Sigmoid colon (tissue), 7 donors: ENCODE results near the gene LY86. TPM values are rescaled to one million over a fixed set of nuclear protein-coding genes. Genes with fewer than 3 reads are reported as not detected.
A peak's percentile ranks its signal among the peaks of the same experiment; 100 is the strongest.

Experiments
- DNase-seq: peaks from one replicate; pipeline ENCODE4 v3.0.0-alpha.2; 2019
- H3K27ac ChIP-seq, 4 donors: fragments of 200-600 bp; sonication (generic); one replicate each; pipeline ENCODE4 v1.5.1; 2016 to 2019; ENCODE audit warnings: mild to moderate bottlenecking in 1 of 4
- H3K27me3 ChIP-seq, 3 donors: fragments of 200-600 bp; sonication (generic); one replicate each; pipeline ENCODE4 v1.5.1; 2019; ENCODE audit warnings: mild to moderate bottlenecking in 1 of 3
- H3K36me3 ChIP-seq, 4 donors: fragments of 200-600 bp; sonication (generic); one replicate each; pipeline ENCODE4 v1.5.1; 2016 to 2019
- H3K4me1 ChIP-seq, 4 donors: fragments of 200-600 bp; sonication (generic); one replicate each; pipeline ENCODE4 v1.5.1; 2017 to 2019
- H3K4me3 ChIP-seq, 4 donors: fragments of 200-600 bp; sonication (generic); one replicate each; pipeline ENCODE4 v1.5.1; 2017 to 2019; ENCODE audit warnings: mild to moderate bottlenecking in 2 of 4, moderate library complexity in 1 of 4
- H3K9me3 ChIP-seq, 4 donors: fragments of 200-600 bp in 3 of 4; sonication (generic) in 3 of 4; one replicate each; pipeline versions ENCODE4 v1.5.1 to v1.6.1; 2013 to 2019
- EP300 ChIP-seq, 4 donors: sonication (generic); formaldehyde crosslinking; IDR thresholded peaks; one replicate each; pipeline ENCODE4 v1.6.1; 2017; ENCODE audit warnings: antibody characterized with exemption in 4 of 4
- POLR2A ChIP-seq, 2 donors: fragments of 450-650 bp; IDR thresholded peaks; one replicate each; pipeline ENCODE4 v1.6.1; 2016; ENCODE audit warnings: antibody characterized with exemption in 2 of 2, mild to moderate bottlenecking in 2 of 2, moderate library complexity in 2 of 2
- POLR2AphosphoS5 ChIP-seq, 4 donors: sonication (generic); formaldehyde crosslinking; IDR thresholded peaks; one replicate each; pipeline ENCODE4 v1.6.1; 2017; ENCODE audit warnings: antibody characterized with exemption in 4 of 4
- WGBS, 2 donors: extraction: QIAGEN DNeasy Blood & Tissue Kit; methylation state at CpG; one replicate each; pipeline ENCODE4 v1.1.7; 2013; 5-methylcytosine and 5-hydroxymethylcytosine counted together
- intact Hi-C: fragments of 100-400 bp; cut with DNase I; formaldehyde crosslinking; loops from one replicate; pipeline ENCODE4 v1.15.1; 2023
- polyA plus RNA-seq, 3 donors: library from polyadenylated mRNA; stranded (reverse); fragments of 200-250 nt; gene quantifications; one replicate each; pipeline ENCODE4 v1.2.3, GENCODE V29; 2013
- total RNA-seq, 4 donors: library from RNA; depleted of rRNA; stranded (reverse); fragments of >200 nt; gene quantifications; one replicate each; pipeline ENCODE4 v1.1.0, GENCODE V29; 2016
- TF ChIP-seq, protein P1 (sequence below), 4 experiments: fragments of 450-650 bp in 3 of 4; fragments of 200-600 bp in 1 of 4; IDR thresholded peaks; one replicate each; pipeline ENCODE4 v1.5.1; 2016 to 2019; ENCODE audit warnings: antibody characterized with exemption in 4 of 4, mild to moderate bottlenecking in 3 of 4, moderate library complexity in 2 of 4
- donor health status: healthy with polysubstance abuse.
- donor health status: Bipolar disorder and iron deficiency.
- donor health status: healthy.

LY86 gene
- total and polyA plus RNA-seq, 7 donors: 1.1 to 15.7 (median 5.9) TPM

DNA sequence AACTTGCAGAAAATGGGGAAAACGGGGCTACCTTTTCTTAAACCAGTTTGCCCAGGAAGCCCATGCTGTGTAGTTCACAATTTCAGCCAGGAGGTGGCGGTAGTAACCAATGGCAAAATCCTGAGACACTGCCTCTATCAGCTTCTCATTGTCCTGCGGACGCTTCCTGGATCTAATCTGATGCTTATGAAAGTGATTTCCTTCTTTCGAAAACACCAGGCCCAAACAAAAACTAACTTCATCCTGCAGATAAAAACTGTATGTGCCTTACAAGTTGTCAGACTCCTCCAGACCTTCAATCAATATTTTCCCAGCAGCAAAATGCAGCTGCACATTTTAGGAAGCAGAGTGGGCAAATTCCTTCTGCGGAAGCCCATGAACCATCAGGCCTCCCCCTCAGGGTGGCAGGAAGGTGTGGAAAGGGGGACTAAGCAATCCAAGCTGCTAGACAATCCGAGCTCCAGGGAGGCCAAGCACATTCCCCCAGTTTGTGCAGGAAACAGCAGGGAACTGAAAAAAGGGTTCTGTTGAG lies 88.5 kb downstream of the LY86 start:
- Histone ChIP-seq H3K4me1 (peaks cover 0 to 5% (median 2%) of the 10 kb centered on the region in 4 donors), H3K4me3 (no peak overlapping the region), H3K27ac (peak overlapping the region in 1 of 4 donors; percentile 15), H3K9me3 (peaks cover 0 to 2% (median 0%) of the 10 kb centered on the region in 4 donors), H3K36me3 (no peaks in the 10 kb centered on the region), H3K27me3 (no peaks in the 10 kb centered on the region)
- TF ChIP-seq POLR2A (IDR thresholded peaks at IDR 0.05) (no peak), POLR2AphosphoS5 (IDR thresholded peaks at IDR 0.05) (no peak), EP300 (IDR thresholded peaks at IDR 0.05) (no peak)
- TF ChIP-seq, protein P1, sequence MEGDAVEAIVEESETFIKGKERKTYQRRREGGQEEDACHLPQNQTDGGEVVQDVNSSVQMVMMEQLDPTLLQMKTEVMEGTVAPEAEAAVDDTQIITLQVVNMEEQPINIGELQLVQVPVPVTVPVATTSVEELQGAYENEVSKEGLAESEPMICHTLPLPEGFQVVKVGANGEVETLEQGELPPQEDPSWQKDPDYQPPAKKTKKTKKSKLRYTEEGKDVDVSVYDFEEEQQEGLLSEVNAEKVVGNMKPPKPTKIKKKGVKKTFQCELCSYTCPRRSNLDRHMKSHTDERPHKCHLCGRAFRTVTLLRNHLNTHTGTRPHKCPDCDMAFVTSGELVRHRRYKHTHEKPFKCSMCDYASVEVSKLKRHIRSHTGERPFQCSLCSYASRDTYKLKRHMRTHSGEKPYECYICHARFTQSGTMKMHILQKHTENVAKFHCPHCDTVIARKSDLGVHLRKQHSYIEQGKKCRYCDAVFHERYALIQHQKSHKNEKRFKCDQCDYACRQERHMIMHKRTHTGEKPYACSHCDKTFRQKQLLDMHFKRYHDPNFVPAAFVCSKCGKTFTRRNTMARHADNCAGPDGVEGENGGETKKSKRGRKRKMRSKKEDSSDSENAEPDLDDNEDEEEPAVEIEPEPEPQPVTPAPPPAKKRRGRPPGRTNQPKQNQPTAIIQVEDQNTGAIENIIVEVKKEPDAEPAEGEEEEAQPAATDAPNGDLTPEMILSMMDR (IDR thresholded peaks at IDR 0.05): peak; percentile 83 to 94 (median 93)
- DNase-seq: peak; percentile 85
- 14 to 21% methylated on average over 7 of the region's 7 CpGs for WGBS, 2 donors
- intact Hi-C loops: loop anchor here (1.0 to 5.0 kb wide), 4 partner anchors 74 to 940 kb away; partner anchors contain the start of gene RREB1

DNA sequence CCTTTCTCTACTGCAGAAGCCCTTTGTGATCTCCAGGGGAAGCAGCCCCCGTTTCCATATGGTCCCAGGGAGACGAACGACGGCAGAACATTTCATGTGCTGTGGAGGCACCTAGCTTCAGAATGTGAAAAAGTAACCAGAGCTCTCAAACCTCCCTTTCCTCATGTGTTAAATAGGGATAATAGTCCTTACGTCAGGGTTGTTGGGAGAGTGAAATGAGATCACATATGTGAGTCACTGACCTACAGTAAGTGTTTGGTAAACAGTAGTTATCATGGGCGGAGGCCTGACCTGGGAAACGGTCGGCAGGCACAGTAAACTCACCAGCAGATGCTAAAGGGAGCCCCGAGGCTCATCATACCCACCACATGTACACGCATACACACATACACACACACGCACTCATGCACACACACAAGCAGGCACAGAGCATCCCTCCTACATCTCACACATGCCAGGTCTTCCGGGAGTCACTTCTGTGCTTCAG lies 89.7 kb downstream of the LY86 start:
- 33 to 74% methylated on average over 12 of the region's 12 CpGs for WGBS, 2 donors
- H3K27ac ChIP-seq: no peak overlapping the region
- no peak overlapping the region for H3K4me3 ChIP-seq
- peak in 1 of 2 donors; percentile 6 for TF ChIP-seq POLR2A (IDR thresholded peaks at IDR 0.05)
- TF ChIP-seq POLR2AphosphoS5 (IDR thresholded peaks at IDR 0.05): no peak
- H3K36me3 ChIP-seq: no peaks in the 10 kb centered on the region
- intact Hi-C loops: loop anchor here (5.0 kb wide), 2 partner anchors 429 to 939 kb away; partner anchors contain the start of gene RREB1
- DNase-seq: no peak
- no peaks in the 10 kb centered on the region for H3K27me3 ChIP-seq
- H3K4me1 ChIP-seq: peaks cover 0 to 5% (median 2%) of the 10 kb centered on the region in 4 donors
- no peaks in the 10 kb centered on the region for H3K9me3 ChIP-seq

DNA sequence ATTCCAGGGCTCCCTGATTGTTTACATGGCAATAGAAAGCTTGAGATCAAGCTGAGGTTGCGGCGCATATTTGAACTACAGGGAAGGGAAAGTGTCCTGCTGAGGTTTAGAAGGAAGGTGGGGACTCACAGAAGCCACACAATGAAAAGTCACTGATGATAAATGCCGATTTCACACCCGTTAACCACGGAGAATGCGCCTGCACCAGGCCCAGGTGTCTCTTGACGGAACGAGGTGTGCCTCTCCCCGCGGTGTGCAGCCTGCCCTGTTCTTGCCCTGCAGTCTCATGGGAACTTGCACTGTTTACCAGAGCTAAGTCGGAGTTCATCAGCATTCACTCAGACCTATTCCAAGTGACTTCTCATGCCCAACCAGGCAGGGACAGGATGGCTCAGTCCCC lies 90.3 kb downstream of the LY86 start:
- H3K27ac ChIP-seq: no peak overlapping the region
- H3K9me3 ChIP-seq: no peaks in the 10 kb centered on the region
- H3K27me3 ChIP-seq: no peaks in the 10 kb centered on the region
- TF ChIP-seq POLR2A (IDR thresholded peaks at IDR 0.05) (no peak), POLR2AphosphoS5 (IDR thresholded peaks at IDR 0.05) (no peak), EP300 (IDR thresholded peaks at IDR 0.05) (no peak)
- TF ChIP-seq, protein P1 (IDR thresholded peaks at IDR 0.05): no peak
- 25 to 54% methylated on average over 11 of the region's 11 CpGs for WGBS, 2 donors
- H3K36me3 ChIP-seq: no peaks in the 10 kb centered on the region
- H3K4me3 ChIP-seq: no peak overlapping the region
- H3K4me1 ChIP-seq: peaks cover 0 to 5% (median 2%) of the 10 kb centered on the region in 4 donors
- no peak for DNase-seq
- intact Hi-C loops: loop anchor here (5.0 kb wide), 2 partner anchors 428 to 938 kb away; partner anchors contain the start of gene RREB1

DNA sequence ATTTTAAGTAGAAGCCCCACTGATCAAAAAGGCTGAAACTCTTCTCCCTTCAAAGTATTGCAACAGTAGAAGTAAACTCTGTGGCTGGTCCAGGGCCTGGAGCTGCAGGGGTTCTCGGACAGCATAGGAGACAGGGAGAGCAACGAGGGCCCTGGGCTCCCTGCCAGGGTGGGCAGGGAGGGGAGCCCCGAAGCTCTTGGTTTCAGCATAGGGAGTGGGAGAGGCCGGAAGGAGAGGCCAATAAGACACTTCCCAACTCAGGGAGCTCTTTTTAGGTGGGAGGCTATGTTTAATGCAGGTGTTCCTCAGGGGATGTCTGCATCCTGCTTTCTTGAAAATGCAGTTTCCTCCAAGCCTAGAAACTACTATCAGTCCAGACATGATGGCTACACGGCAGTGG lies 91.1 kb downstream of the LY86 start:
- intact Hi-C loops: loop anchor here (5.0 kb wide), 2 partner anchors 428 to 938 kb away; partner anchors contain the start of gene RREB1
- no peaks in the 10 kb centered on the region for H3K27me3 ChIP-seq
- H3K36me3 ChIP-seq: no peaks in the 10 kb centered on the region
- H3K27ac ChIP-seq: no peak overlapping the region
- H3K4me3 ChIP-seq: no peak overlapping the region
- DNase-seq: no peak
- WGBS, 2 donors: 75 to 77% methylated on average over 5 of the region's 5 CpGs
- peaks cover 0 to 5% (median 2%) of the 10 kb centered on the region in 4 donors for H3K4me1 ChIP-seq
- TF ChIP-seq POLR2AphosphoS5 (IDR thresholded peaks at IDR 0.05): no peak
- TF ChIP-seq, protein P1 (IDR thresholded peaks at IDR 0.05): no peak
- no peak for TF ChIP-seq EP300 (IDR thresholded peaks at IDR 0.05)
- TF ChIP-seq POLR2A (IDR thresholded peaks at IDR 0.05): no peak
- no peaks in the 10 kb centered on the region for H3K9me3 ChIP-seq

DNA sequence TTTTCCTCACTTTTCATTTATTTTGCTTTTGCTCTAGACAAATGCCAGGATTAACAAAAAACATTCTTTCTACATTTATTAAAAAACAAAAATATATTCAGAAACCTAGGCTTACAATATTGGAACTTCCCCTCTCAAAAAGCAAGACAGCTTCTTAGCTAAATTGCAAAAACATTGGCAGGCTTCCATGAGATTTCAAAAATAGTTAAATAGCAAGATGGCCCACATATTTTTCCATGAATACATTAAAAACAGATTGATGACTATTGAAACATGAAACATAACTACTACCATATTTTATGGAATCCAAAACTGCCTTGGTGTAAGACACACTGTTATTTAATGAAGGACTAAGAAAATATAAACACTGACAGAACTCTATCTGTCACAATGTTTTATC lies 92.0 kb downstream of the LY86 start:
- Histone ChIP-seq H3K9me3 (no peaks in the 10 kb centered on the region), H3K27ac (no peak overlapping the region), H3K27me3 (no peaks in the 10 kb centered on the region), H3K4me1 (peaks cover 0 to 5% (median 2%) of the 10 kb centered on the region in 4 donors), H3K4me3 (no peak overlapping the region), H3K36me3 (no peaks in the 10 kb centered on the region)
- TF ChIP-seq EP300 (IDR thresholded peaks at IDR 0.05) (no peak), POLR2A (IDR thresholded peaks at IDR 0.05) (no peak), POLR2AphosphoS5 (IDR thresholded peaks at IDR 0.05) (no peak)
- TF ChIP-seq, protein P1 (IDR thresholded peaks at IDR 0.05): no peak
- DNase-seq: no peak
- intact Hi-C loops: no loop called here
